ENCODE data around the gene EDAR.

The EDAR gene

DNA sequence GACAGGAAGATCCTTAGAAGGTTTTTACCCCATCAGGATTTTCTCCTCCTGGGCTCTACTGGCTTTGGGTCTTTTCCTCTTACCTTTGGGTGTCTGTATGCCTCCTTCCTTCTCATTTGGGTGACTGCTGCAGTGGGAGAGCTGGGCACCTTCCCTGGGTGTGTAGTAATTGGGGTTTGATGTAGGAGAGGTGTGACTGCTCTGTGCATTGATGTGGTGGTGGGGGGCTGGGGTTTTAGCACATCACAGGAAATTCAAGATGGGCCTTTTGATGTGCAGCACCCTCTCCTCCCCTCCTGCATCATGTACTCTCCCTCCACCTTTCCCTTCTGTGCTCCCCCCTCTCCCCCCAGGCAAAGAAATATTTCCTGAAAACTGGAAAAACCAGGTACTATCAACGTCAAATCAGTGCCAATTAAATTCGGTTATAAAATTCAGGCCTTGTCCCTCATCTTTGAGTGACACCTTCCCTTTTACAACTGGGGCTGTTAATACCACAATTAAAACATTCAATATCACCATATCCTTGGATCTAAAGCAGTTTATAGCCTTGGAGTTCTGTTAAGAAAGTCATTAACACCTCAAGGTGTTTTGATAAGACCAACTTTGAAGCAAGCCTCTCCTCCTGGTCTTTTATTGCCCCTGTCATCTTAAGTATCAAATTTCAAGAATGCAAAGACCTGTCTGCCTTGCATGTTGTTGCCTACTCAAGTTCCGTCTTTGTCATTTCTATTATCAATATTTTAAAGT is 23.3 kb downstream of the EDAR start:
- DNase-seq: no peak

DNA sequence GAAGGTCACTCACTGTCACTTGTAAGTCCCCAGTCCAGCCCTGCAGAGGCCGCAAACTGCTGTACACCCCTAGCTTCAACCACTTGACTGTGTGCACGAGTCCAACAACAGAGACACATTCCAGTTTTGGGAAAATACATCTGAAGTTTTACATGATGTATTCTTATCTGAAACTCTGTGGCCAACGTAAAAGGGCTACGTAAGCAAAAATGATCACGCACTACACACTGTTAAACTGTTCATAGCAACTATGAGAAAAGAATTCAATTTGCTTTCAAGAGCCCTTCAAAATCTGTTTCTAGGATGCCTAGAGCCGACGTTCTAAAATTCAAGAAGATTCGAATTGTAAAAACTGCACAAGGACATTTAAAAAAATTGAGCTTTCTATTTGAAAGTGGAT is 26.0 kb downstream of the EDAR start:
- DNase-seq: no peak

DNA sequence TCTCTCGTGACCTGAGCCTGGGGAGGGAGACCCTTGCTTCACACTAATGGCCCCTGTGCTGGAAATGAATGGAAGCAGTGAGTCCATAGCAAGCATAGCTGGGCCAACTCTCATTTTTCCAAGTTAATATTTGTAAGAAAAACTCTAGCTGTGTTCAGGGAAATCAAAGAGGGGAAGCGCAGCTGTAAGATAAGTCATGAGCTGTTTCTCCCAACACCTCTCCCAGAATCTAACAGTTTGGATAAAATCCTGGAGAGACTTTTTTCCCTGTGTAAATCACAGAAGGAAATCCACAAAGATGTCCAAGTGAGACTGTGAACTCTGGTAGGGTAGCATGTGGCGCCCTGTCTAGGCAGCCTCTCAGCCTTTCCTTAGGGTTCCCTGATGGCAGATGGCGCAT is 27.2 kb downstream of the EDAR start:
- no peak for DNase-seq

DNA sequence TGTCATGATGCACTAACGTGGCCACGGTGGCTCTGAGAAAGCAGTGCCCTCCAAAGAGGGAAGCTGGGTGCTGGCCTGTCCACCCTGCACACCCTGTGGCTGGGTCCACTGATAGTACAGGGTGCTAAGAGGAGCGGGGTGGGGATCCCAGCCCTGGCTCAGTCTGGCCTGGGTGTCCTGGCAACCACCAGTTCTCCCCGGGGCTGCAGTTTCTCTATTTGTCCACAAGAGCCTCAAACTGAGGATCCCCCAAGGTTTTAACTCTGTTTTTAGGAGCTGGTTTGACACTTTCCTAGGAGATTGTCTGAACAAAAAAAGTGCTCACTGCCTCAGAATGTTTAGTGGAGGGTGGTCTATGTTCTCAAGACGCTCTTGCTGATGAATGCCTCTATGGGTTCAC is 29.0 kb downstream of the EDAR start:
- no peak for DNase-seq

DNA sequence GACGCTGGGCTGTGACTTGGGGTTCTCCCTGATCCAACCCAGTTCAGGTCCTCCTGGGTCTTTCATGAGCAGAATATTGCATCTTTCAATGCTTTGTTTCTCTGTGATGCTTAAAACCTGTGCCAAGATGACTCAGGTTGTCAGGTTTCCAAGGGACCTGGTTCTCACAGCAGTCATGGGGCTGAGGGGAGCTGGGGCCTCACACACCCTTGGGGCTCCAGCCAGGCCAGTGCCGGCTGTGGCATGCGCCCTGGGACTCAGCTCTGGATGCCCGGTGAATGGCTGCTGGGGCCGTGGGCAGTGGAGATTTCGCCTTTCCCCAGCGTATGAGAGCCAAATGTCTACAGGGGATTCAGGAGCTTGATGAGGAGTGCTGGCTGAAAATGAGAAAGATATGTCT is 29.6 kb downstream of the EDAR start:
- DNase-seq: no peak

DNA sequence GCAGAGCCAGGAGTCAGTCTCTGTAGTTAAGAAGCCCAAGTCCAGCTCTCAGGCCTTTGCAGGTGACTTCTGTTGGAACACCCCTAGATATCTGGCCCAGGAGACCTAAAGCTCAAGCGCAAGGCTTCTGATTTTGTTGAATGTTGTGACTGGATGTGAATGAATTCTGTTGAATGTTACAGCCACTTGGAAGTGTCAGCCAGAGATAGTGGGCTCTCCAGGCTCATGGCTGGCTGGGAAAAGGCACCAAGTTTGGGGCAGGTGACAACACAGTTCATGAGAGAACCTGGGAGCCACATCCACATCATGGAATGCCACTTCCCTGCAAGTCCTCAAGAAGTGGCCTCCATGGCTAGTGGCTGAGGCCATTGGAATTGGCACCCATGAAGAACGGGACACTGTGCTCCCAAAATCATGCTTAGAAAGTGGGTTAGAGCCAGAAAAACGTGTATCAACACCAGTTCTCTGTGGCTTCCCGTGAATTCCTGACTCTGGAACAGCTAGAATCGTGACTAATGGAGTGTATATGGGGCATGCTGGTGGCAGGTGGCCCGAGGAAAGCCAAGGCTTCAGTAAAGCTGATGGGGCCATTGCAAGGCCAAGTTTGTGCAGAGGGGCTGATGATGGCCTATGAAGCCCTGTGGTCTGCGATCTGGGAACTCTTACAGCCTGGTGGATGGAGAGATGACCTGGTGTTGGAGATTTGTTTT is 30.2 kb downstream of the EDAR start:
- no peak for DNase-seq

DNA sequence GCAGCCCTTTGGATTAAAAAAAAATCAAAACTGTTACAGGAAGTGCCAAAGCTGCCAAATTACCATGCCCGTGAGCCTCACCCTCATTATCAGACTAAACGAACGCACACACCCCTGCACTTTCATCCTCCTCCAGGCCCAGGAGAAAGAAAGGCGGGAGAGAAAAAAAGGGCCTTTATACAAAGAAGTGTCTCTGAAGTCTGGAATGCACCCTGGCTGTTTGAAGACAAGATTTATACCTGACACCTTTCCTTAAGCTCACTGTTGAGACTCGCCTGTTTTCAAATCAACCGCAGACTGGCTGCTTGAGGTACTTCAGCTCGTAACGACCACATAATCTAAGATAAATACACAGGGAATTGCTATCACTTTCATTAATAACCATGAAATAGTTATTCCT is 31.0 kb downstream of the EDAR start:
- DNase-seq: no peak

DNA sequence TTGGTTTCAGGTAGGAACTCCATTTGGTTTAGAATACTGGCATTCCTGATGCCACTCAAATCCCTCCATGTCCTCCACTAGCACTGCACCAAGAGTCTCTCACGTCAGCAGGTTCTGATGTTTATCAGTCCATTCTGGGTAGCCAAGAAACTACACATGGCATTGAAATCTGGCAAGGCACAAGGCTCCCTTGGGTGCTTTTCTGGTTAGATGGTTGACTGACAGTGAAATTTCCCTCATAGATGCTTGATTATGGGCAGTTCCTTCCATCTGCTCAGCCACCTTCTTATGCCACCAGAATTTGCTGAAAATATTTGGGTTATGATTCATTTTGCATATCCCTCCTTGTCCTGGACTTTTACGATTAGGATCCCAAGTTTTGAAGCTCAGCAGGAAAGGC is 32.6 kb downstream of the EDAR start:
- DNase-seq: no peak

DNA sequence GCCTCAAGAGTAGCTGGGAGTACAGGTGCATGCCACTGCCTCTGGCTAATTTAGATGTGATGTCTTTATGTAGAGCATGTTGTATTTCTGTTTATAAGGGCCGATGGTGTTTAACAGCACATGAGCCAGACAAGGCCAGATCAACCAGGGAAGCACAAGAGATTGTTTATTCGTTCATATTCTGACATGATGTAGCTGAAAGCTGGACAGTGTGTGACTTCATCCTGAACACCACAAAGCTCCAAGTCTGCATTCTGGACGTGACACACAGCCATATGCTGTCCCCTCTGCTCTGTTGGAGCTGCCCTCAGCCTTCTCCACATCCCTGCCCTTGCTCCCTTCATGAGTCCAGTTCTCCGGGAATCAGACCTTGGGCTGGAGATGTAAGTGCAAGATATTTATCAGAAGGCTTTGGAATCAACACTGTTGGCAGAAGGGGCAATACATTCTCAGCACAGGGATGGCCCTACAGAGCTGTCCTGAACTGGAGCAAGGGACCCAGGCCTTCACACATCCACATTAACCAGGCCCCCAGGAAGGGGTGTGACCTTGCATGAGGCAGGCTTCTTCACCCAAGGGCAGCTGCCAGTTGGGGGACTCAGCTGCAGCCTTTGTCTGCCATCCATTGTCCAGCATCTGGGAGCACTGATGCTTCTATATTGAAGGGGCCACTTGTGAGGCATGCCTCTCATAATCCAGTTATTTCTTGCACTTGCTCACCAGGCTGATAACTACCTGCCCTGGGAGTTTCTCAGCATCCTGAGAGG is 38.5 kb downstream of the EDAR start:
- DNase-seq: no peak

DNA sequence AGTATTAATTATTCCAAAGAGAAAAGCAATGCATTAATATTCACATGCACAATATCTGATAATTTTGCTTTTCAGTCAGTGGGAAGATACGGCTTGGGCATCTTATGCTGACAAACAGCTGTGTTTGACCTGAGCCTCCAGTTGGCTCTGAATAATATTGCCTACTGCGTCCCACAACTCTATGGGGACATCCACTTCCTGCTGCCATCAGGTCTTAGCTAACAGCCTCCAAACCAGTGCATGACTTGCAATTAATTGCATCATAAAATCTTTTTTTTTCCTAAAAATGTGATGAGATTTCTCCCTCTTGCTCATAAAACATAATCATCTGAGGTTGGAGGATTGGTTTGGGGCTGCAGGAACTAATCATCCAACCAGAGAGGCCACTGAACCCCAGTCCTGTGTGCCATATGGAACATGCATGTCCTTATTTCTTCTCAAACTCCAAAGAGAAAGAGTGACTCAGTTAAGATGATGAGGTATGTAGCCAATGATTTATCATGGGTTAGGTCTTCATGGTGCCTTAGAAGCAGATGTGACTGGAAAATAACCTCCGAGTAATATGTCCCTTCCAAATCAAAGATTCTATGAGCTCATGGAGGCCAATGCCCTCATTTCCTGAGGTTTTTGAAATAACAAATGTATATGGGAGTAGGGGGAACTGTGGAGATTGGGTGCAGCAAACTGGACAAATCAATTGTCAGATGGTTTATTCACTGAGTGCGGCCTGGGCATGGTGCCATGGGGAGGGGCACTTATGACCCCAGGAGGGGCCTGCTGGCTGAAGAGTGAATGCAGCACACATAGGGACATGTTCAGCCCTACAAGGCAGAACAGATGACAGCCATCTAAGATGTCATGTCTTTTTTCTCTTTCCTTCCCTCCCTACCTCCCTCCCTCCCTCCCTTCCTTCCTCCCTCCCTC is 39.4 kb downstream of the EDAR start:
- DNase-seq: no peak

DNA sequence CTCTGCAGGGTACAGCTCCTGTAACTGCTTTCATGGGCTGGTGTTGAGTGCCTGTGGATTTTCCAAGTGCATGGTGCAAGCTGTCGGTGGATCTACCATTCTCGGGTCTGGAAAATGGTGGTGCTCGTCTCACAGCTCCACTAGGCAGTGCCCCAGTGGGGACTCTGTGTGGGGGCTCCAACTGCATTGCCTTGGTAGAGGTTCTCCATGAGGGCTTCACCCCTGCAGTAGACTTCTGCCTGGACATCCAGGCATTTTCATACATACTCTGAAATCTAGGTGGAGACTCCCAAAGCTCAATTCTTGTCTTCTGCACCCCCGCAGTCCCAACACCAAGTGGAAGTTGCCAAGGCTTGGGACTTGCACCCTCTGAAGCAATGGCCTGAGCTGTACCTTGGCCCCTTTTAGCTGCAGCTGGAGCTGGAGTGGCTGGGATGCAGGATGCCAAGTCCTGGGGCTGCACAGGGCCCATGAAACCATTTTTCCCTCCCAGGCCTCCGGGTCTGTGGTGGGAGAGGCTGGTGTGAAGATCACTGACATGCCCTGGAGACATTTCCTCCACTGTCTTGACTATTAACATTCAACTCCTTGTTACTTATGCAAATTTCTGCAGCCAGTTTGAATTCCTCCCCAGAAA is 41.6 kb downstream of the EDAR start:
- no peak for DNase-seq

DNA sequence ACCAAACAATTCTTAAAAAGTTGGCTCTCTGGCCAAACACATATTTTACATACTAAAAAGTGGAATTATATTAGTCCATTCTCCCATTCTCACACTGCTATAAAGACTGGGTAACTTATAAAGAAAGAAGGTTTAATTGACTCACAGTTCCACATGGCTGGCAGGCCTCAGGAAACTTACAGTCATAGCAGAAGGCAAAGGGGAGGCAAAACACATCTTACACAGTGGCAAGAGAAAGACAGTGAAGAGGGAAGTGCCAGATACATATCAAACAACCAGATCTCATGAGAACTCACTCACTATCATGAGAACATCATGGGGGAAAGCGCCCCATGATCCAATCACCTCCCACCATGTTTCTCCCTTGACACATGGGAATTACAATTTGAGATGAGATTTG is 42.6 kb downstream of the EDAR start:
- DNase-seq: no peak

DNA sequence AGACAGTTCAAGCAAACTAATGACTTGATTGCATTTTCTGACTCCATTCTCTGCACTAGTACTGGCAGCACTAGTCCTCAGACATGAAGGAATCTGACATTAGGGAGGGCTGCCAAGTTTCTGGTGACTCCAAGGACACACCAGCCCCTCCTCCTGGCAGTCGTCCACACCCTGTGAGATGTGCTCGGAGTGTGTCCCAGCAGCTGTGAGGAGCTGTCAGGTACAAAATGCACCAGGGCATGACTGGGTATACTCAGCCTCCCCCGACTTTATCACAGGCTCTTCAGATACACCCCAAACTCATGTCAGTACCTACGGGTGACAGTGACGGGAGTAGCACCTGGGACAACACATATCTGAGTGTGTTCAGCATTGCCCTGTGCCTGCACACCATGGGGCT is 43.1 kb downstream of the EDAR start:
- no peak for DNase-seq

DNA sequence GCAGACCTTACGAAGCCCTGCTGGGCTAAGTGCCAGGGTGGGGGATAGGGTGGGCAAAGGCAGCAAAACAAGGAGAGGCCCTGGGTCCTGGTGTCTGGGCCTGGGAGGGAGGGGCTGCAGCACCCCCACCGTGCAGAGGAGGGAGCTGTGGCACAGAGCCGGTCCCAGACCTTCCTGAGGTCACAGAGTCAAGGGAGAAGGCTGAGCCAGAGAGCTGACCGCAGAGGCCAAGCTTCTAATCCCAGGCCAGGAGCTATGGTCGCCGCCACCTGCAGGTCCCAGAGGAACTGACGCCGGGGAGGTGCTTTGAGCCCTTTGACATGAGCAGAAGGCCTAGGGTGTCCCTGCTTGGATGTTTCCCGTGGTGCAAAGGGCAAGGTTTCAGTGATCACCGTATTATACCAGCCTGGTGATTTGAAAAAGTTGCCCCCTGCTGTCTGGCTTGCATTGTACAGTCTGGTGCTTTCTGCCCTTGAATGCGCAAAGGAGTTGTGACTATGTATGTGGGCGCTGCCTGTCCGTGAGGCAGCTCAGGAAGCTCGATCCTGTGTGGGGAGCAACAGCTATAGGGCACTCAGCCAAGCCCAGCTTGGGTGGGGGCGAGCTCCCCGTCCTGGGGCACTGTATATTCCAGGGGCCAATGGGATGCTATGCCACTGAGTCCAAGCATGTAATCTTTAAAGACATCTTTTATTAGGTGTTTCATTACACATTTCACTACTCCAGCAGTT is 44.3 kb downstream of the EDAR start:
- no peak for DNase-seq

DNA sequence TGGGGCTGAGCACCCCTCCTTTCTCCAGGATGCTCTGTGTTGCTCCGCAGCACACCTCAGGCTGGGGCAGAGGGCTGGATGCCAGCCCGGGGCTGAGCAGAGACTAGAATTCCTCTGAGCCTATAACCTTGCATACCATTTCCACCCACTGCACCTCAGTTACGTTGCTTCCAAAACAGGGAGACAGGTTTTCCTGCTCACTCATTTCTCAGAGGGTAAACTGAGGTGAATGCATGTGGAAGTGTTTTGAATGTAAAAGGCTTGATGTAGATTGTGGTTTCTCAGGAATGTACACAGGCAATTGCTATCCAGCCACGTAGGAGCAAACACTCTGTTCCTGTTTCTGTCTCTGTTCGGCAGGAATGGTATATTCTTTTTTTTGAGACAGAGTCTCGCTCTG is 45.3 kb downstream of the EDAR start:
- DNase-seq: no peak

DNA sequence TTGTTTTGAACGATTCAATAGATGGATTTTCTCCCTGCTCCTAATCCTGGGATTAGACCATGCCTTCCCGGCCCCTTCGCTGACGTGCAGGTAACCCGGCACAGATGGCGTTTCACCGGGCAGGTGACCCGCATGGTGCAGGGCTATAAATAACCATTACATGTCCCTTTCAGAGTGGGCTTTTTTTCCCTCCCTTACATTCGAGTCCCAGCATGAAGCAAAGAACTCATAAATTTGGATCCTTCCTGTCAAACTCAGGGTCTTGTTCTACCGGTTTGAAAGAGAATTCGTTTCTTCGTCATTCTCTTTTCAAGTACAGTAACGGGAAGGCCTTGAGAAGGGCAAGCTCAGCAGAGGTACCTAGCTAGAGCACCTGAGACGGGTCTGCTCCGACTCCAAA is 46.1 kb downstream of the EDAR start:
- no peak for DNase-seq

DNA sequence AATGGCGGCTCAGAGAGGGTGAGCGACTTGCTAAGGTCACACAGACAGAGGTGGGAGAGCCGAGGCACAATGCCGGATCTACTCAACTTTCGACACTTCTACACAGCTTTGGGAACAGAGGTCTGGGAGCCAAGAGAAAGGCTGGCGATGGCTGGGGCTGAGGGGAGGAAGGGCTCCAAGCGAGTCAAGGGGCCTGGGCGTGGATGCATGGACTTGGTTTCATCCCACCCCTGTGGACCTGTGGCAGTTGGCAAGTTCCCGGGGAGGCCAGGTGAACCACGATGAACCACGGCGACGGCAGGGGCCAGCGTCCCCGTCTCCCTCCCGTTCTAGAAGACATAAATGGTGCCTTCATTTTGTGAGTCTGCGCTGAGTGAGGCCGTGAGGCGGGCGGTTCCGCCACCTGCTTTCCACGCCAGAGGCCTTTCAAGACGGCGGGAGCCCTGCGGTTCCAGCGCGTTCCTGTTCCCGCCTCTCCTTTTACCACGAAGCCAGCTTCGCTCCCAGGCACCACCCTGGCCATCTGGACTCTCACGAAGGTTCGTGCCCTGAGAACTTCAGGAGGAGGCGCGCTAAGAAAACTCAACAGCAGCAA is 46.7 kb downstream of the EDAR start:
- no peak for DNase-seq

DNA sequence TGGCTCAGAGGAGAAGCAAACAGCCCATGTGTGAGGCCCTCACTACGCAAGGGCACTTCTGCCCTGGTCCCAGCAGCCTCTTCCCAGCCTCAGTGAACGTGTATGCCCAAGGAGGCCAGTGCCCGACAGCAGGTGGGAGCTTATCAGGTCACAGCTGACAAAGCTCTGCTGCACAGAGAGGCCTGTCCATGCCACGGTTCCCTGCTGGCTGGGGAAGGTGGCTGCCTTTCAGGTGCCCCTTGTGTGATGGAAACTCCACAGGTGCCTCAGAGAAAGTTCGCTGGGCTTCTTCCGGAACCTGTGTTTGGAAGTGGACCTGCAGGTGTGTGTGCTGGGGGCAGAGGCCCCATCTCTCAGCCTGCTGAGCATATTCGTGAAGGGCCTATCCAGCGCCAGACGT is 47.3 kb downstream of the EDAR start:
- DNase-seq: no peak

DNA sequence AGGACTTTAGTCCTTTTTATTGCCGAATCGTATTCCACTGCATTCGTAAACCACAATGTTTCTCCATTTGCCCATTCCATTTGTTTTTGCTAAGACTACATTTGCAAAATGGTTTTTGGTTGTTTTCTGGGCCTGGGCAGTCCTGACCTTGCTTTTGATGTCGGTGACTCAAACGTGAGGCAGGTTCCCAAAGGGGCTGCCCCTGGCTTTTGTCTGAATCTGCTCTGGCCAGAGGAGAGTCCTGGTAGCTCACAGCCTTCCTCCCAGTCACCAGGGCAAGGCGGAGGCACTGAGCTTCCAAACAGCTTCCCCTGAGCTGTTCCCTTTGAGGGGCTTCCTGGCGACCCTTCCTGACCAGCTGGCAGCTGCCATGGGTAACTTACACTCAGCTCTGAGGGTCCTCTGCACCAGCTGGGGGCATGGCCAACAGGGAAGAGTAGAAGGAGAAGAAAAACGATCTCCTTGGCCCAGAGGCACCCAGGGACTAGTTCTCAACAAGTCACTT is 47.8 kb downstream of the EDAR start:
- DNase-seq: no peak

DNA sequence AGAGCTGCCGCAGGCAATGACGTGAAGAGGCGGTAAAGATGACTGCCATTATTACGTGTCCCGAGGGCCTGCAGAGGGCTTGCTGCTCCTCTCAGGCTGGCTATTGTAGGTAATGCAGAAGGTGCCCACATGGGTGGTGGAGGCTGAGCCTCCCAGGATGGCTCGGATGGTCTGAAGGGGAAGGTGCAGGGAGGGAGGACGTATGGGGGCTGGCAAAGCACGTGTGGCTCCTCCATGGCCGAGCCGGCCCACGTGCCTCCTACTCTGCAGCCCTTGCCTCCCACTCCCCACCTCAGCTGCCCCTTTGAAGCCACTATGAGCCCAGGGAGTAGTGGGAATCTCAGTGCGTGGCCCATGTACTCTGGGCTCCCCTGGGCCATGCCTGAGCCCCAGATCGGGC is 48.9 kb downstream of the EDAR start:
- DNase-seq: no peak

DNA sequence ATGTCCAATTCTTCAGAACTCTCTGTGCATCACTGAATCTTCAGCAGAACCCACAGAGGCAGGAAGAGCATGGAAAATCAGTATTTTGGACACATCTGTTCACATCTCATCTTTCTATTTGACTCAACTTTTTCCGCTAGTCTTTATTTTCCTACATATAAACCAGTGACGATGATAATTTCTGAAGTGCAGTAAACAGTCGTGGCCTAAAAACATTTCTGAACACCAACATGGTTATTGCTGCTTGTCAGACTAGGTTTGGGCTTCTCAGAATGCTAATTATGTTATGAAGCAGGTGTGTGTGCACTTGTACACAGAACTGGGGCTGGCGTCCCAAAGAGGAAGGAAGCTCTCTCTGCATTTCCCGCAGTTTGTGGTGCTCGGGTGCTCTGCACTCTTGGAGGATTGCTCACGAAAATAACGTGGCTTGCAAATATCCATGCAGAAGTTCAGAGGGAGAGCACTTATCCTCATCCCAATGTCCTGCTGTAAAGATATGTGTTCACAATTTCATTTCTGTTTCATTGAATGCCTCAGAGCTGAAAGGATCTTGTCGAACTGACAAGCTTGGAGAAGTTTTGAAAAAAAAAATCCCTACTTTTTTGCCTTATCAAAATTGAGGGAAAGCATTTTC is 50.8 kb downstream of the EDAR start:
- DNase-seq: no peak
